ENCODE measurements around the gene HTR1B. TPM values are rescaled to one million over a fixed set of nuclear protein-coding genes. Genes with fewer than 3 reads are reported as not detected.

HTR1B gene
- total and polyA plus RNA-seq, 2 donors (not counting 3 experiments of a cell fraction or from before 2014, with no cell fraction given) = 57.5 to 68.7 TPM

- Histone ChIP-seq H3K27ac (ENCODE audit: insufficient read depth, low read depth, low read length) (no peak overlapping the region), H3K79me2 (ENCODE audit: control insufficient read depth, insufficient read depth, low read length) (peaks cover 33% of the 10 kb centered on the region), H3K4me3 (replicated peaks in 1 of 3; ENCODE audit: insufficient read depth in 1 of 3, low read depth in 1 of 3, low read length in 3 of 3) (no peak overlapping the region), H3K9ac (replicated peaks; ENCODE audit: extremely low read depth, insufficient read depth, low read length) (no peak overlapping the region), H3K4me2 (ENCODE audit: insufficient read depth, low read length) (no peak overlapping the region), H2AFZ (ENCODE audit: low read depth, low read length) (no peak overlapping the region), H3K4me1 (ENCODE audit: control insufficient read depth, extremely low read depth, insufficient read depth, low read length) (peaks cover 48% of the 10 kb centered on the region), H3K9me1 (replicated peaks; ENCODE audit: control insufficient read depth, extremely low read depth, insufficient read depth, low read length) (no peaks in the 10 kb centered on the region), H3K27me3 (ENCODE audit: control insufficient read depth in 2 of 2, insufficient read depth in 2 of 2, low read length in 2 of 2) (no peaks in the 10 kb centered on the region), H3K9me3 (replicated peaks; ENCODE audit: control insufficient read depth, insufficient read depth, low read length) (no peaks in the 10 kb centered on the region), H3K36me3 (ENCODE audit: control insufficient read depth in 2 of 2, extremely low read depth in 1 of 2, insufficient read depth in 2 of 2, low read length in 2 of 2) (no peaks in the 10 kb centered on the region), H4K20me1 (replicated peaks; ENCODE audit: control insufficient read depth, extremely low read depth, insufficient read depth, low read length) (no peaks in the 10 kb centered on the region)
- dilution Hi-C loops (cut with MboI; ENCODE audit: extremely low pct_ligation_motif_present, low sequenced_read_pairs) (no loop called here), intact Hi-C loops (cut with micrococcal nuclease) (loop anchor here (10.0 kb wide), 1 partner anchor 1180 kb away; no protein-coding TSS in a partner anchor)
- TF ChIP-seq FOS (IDR thresholded peaks at IDR 0.05; ENCODE audit: borderline replicate concordance, insufficient read depth, low read length) (no peak), JUN (IDR thresholded peaks at IDR 0.05; ENCODE audit: borderline replicate concordance, insufficient read depth, insufficient read length, low read depth) (no peak), GATA2 (IDR thresholded peaks at IDR 0.05; ENCODE audit: insufficient read depth, insufficient read length, low read depth, low read length) (no peak), POLR2AphosphoS5 (IDR thresholded peaks at IDR 0.05; ENCODE audit: insufficient read depth, low read depth, low read length) (no peak), MYC (IDR thresholded peaks at IDR 0.05; ENCODE audit: low read depth, low read length) (no peak), EZH2 (IDR thresholded peaks at IDR 0.05; ENCODE audit: borderline replicate concordance, low read depth, low read length, severe bottlenecking) (no peak), POLR2A (IDR thresholded peaks at IDR 0.05; ENCODE audit: low read depth, low read length) (no peak)
- TF ChIP-seq, protein P1, sequence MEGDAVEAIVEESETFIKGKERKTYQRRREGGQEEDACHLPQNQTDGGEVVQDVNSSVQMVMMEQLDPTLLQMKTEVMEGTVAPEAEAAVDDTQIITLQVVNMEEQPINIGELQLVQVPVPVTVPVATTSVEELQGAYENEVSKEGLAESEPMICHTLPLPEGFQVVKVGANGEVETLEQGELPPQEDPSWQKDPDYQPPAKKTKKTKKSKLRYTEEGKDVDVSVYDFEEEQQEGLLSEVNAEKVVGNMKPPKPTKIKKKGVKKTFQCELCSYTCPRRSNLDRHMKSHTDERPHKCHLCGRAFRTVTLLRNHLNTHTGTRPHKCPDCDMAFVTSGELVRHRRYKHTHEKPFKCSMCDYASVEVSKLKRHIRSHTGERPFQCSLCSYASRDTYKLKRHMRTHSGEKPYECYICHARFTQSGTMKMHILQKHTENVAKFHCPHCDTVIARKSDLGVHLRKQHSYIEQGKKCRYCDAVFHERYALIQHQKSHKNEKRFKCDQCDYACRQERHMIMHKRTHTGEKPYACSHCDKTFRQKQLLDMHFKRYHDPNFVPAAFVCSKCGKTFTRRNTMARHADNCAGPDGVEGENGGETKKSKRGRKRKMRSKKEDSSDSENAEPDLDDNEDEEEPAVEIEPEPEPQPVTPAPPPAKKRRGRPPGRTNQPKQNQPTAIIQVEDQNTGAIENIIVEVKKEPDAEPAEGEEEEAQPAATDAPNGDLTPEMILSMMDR (IDR thresholded peaks at IDR 0.05; ENCODE audit: extremely low read depth in 1 of 2, insufficient read depth in 1 of 2, low read depth in 1 of 2, low read length in 2 of 2) = no peak
- TF ChIP-seq, protein P2, sequence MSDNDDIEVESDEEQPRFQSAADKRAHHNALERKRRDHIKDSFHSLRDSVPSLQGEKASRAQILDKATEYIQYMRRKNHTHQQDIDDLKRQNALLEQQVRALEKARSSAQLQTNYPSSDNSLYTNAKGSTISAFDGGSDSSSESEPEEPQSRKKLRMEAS (IDR thresholded peaks at IDR 0.05; ENCODE audit: insufficient read depth, insufficient read length) = no peak
- no peak for FAIRE-seq
- ChIA-PET POLR2A (no interaction called here), CTCF (no interaction called here)
- BruUV-seq (replicated peaks) = no TSS peak
- DNase-seq (ENCODE audit: low read depth, low spot score) = no peak
Observed at GRCh38 chr6:77454386-77454785, 8.9 kb downstream of the HTR1B start.
